Tibial artery (tissue), 4 donors: Measurements from ENCODE around the gene TUBGCP3.
"Not testable (repeated sequence)": the region's sequence is repeated elsewhere in the genome, so short reads cannot be mapped to it uniquely, and the experiment has no call there.

Experiments used
- DNase-seq, 2 donors: peaks; one replicate each; pipeline ENCODE4 v3.0.0-alpha.2; 2019
- H3K27ac ChIP-seq, 2 donors: fragments of 200-600 bp; sonication (generic) in 1 of 2; 1 replicate in 1 of 2; 2 replicates in 1 of 2; pipeline ENCODE4 v1.5.1; 2018 to 2019; ENCODE audit warnings: mild to moderate bottlenecking in 1 of 2
- H3K27me3 ChIP-seq, 2 donors: fragments of 200-600 bp; sonication (generic) in 1 of 2; one replicate each; pipeline versions ENCODE4 v1.5.1 to v1.6.0; 2016 to 2019
- H3K36me3 ChIP-seq, 3 donors: fragments of 200-600 bp; sonication (generic) in 2 of 3; one replicate each; pipeline ENCODE4 v1.5.1; 2016 to 2019; ENCODE audit warnings: mild to moderate bottlenecking in 2 of 3
- H3K4me1 ChIP-seq, 4 donors: fragments of 200-600 bp; sonication (generic) in 2 of 4; 1 replicate in 3 of 4; 2 replicates in 1 of 4; pipeline ENCODE4 v1.5.1; 2016 to 2019
- H3K4me3 ChIP-seq, 2 donors: fragments of 200-600 bp; sonication (generic) in 1 of 2; 1 replicate in 1 of 2; 2 replicates in 1 of 2; pipeline ENCODE4 v1.5.1; 2018 to 2019; ENCODE audit warnings: mild to moderate bottlenecking in 2 of 2
- H3K9me3 ChIP-seq, 3 donors: fragments of 200-600 bp; sonication (generic) in 1 of 3; one replicate each; pipeline ENCODE4 v1.5.1; 2016 to 2019
- CTCF ChIP-seq, 2 experiments: fragments of 200-600 bp in 1 of 2; fragments of 450-650 bp in 1 of 2; IDR thresholded peaks; one replicate each; pipeline ENCODE4 v1.5.1; 2017 to 2019; ENCODE audit warnings: antibody characterized with exemption in 2 of 2, mild to moderate bottlenecking in 1 of 2, moderate library complexity in 1 of 2
- intact Hi-C: fragments of 100-400 bp; cut with DNase I; formaldehyde crosslinking; loops from one replicate; pipeline ENCODE4 v1.15.0; 2023; ENCODE audit warnings: low total_unique reads

Gene TUBGCP3

DNA sequence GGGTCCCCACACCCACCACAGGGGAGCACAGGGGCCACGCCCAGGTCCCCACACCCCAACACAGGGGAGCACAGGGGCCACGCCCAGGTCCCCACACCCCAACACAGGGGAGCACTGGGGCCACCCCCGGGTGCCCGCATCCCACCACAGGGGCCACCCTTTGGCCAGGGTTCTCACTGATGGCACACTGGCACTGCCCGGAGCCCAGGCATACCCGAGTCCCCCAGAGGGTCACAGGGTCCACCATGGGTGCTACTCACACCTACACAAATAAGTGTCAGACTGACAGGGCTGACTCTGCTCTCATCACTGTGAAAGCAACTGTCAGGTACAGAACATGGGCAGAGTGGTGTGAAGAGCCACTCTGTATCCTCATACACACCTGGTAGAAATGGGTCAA is 98.8 kb downstream of the TUBGCP3 start:
- no peaks in the 10 kb centered on the region for H3K4me1 ChIP-seq
- intact Hi-C loops = no loop called here
- DNase-seq = no peak
- H3K27ac ChIP-seq = no peak overlapping the region
- no peak for TF ChIP-seq CTCF (IDR thresholded peaks at IDR 0.05)
- no peaks in the 10 kb centered on the region for H3K27me3 ChIP-seq
- H3K4me3 ChIP-seq = no peak overlapping the region
- H3K36me3 ChIP-seq = peaks cover 30 to 56% (median 51%) of the 10 kb centered on the region in 3 donors
- no peaks in the 10 kb centered on the region for H3K9me3 ChIP-seq

DNA sequence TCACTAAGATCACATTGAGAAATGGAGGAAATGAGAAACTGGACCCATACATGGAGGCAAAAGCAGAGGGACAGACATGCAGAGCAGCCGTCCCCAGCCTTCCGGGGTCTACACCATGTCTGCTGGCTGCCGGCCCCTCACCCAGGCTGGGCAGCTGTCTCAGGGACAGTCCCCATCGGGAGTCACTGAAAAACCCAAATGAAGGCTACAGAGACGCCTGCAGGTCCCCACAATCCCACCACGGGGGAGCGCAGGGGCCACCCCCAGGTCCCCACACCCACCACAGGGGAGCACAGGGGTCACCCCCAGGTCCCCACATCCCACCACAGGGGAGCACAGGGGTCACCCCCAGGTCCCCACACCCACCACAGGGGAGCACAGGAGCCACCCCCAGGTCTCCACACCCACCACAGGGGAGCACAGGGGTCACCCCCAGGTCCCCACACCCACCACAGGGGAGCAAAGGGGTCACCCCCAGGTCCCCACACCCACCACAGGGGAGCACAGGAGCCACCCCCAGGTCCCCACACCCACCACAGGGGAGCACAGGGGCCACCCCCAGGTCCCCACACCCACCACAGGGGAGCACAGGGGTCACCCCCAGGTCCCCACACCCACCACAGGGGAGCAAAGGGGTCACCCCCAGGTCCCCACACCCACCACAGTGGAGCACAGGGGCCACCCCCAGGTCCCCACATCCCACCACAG is 99.5 kb downstream of the TUBGCP3 start:
- H3K4me1 ChIP-seq, H3K27ac ChIP-seq, H3K4me3 ChIP-seq, intact Hi-C loops, H3K9me3 ChIP-seq, H3K27me3 ChIP-seq, DNase-seq: not testable (repeated sequence)
- peaks cover 32 to 63% (median 53%) of the 10 kb centered on the region in 3 donors for H3K36me3 ChIP-seq

DNA sequence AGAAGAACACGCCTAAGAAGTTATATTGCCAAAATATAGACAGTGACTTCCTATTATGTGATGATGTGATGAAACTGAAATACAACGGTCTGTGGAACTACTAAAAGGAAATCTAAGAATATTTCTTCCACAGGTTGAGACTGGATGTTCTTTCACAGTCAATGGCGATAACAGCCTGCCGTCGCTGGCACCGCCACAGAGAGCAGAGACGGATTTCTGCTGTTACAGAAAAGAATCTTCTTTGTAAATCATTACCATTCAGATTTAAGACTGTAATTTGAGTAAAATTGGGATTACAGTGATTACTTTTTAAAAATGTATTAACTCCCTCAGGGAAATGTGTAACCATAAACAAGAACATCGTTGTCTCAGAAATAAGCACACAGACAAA is 100.8 kb downstream of the TUBGCP3 start:
- no peak overlapping the region for H3K27ac ChIP-seq
- H3K4me1 ChIP-seq = no peaks in the 10 kb centered on the region
- peaks cover 0 to 10% (median 0%) of the 10 kb centered on the region in 3 donors for H3K9me3 ChIP-seq
- H3K27me3 ChIP-seq = no peaks in the 10 kb centered on the region
- H3K4me3 ChIP-seq = no peak overlapping the region
- intact Hi-C loops = no loop called here
- H3K36me3 ChIP-seq = peaks cover 32 to 67% (median 53%) of the 10 kb centered on the region in 3 donors
- DNase-seq = no peak
- no peak for TF ChIP-seq CTCF (IDR thresholded peaks at IDR 0.05)

GRCh38 chr13:112486386-112487126 is 101.4 kb downstream of the TUBGCP3 start:
- peaks cover 32 to 67% (median 53%) of the 10 kb centered on the region in 3 donors for H3K36me3 ChIP-seq
- intact Hi-C loops = no loop called here
- no peak for TF ChIP-seq CTCF (IDR thresholded peaks at IDR 0.05)
- H3K4me3 ChIP-seq = no peak overlapping the region
- peaks cover 0 to 10% (median 4%) of the 10 kb centered on the region in 3 donors for H3K9me3 ChIP-seq
- H3K4me1 ChIP-seq = no peaks in the 10 kb centered on the region
- no peak for DNase-seq
- H3K27me3 ChIP-seq = no peaks in the 10 kb centered on the region
- no peak overlapping the region for H3K27ac ChIP-seq

- intact Hi-C loops, H3K4me3 ChIP-seq, H3K27me3 ChIP-seq, H3K4me1 ChIP-seq, DNase-seq, H3K27ac ChIP-seq: not testable (repeated sequence)
- Histone ChIP-seq H3K9me3 (peaks cover 0 to 10% (median 10%) of the 10 kb centered on the region in 3 donors), H3K36me3 (peaks cover 32 to 66% (median 53%) of the 10 kb centered on the region in 3 donors)
Measured at GRCh38 chr13:112485814-112486213, 102.1 kb downstream of the TUBGCP3 start.

DNA sequence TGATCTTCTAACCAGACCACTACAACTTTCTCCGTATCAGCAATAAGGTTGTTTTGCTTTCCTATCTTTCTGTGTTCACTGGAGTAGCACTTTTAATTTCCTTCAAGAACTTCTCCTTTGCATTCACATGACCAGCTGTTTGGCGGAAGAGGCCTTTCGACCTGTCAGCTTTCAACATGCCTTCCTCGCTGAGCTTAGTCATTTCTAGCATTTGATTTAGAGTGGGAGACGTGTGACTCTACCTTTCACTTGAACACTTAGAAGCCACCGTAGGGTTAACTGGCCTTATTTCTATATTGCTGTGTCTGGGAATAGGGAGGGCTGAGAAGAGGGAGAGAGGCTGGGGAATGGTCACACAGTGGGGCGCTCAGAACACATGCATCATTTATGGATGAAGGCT is 104.7 kb downstream of the TUBGCP3 start:
- H3K4me3 ChIP-seq = no peak overlapping the region
- intact Hi-C loops = no loop called here
- peaks cover 25 to 51% (median 45%) of the 10 kb centered on the region in 3 donors for H3K36me3 ChIP-seq

More for the DNA sequence above, 104.7 kb downstream of the TUBGCP3 start:
- H3K9me3 ChIP-seq = peaks cover 2 to 17% (median 10%) of the 10 kb centered on the region in 3 donors
- H3K27ac ChIP-seq = no peak overlapping the region
- DNase-seq = no peak
- H3K27me3 ChIP-seq = no peaks in the 10 kb centered on the region
- H3K4me1 ChIP-seq = no peaks in the 10 kb centered on the region
- TF ChIP-seq CTCF (IDR thresholded peaks at IDR 0.05) = no peak
